IMR-90 (cell line): ENCODE results near the gene SPANXD. TPM values are rescaled to one million over a fixed set of nuclear protein-coding genes. Genes with fewer than 3 reads are reported as not detected.

Source experiments
- ATAC-seq: fragments of 200-7000 bp; cut with Tn5 transposase; 2 replicates; pipeline ENCODE4 v1.9.1; 2020; ENCODE audit warnings: low read depth, mild to moderate bottlenecking, moderate library complexity
- BruUV-seq: library from RNA; stranded (reverse); fragments of 400-500 nt; replicated peaks from 2 replicates; lab custom pipeline; 2021; lab: Mats Ljungman, UMichigan
- CTCF ChIA-PET: fragments of 300-600 bp; formaldehyde crosslinking; extraction: SDS; loops from one replicate; lab custom pipeline; 2021; ENCODE audit warnings: antibody characterized with exemption; lab: Yijun Ruan, JAX
- POLR2A ChIA-PET: fragments of 300-600 bp; sonication (Branson Sonifier 250); formaldehyde crosslinking; loops from one replicate; lab custom pipeline; 2022; ENCODE audit warnings: antibody characterized with exemption; ENCODE audit not compliant: unreplicated experiment; lab: Charles Lee
- DNase-seq: peaks from one replicate; pipeline ENCODE4 v3.0.0; 2013
- H2AFZ ChIP-seq: replicated peaks from 2 replicates; pipeline ENCODE3; 2013; ENCODE audit warnings: low read length, mild to moderate bottlenecking; ENCODE audit not compliant: poor library complexity
- H2AK5ac ChIP-seq: 2 replicates; pipeline ENCODE4 v1.6.1; 2013; ENCODE audit warnings: low read depth, low read length, inconsistent platforms
- H2AK9ac ChIP-seq: replicated peaks from 2 replicates; pipeline ENCODE3; 2013; ENCODE audit warnings: mild to moderate bottlenecking, low read depth, low read length, moderate library complexity; ENCODE audit not compliant: poor library complexity
- H2BK120ac ChIP-seq: 2 replicates; pipeline ENCODE4 v1.6.1; 2013; ENCODE audit warnings: low read depth, low read length, inconsistent platforms
- H2BK15ac ChIP-seq: 3 replicates; pipeline ENCODE4 v1.6.1; 2013; ENCODE audit warnings: low read depth, low read length, inconsistent platforms
- H2BK20ac ChIP-seq: 2 replicates; pipeline ENCODE4 v1.6.1; 2013; ENCODE audit warnings: low read depth, mild to moderate bottlenecking, inconsistent platforms, low read length, moderate library complexity
- H2BK5ac ChIP-seq: 2 replicates; pipeline ENCODE4 v1.6.1; 2013; ENCODE audit warnings: mild to moderate bottlenecking, low read depth, low read length, inconsistent platforms; ENCODE audit not compliant: poor library complexity, severe bottlenecking
- H3K14ac ChIP-seq: replicated peaks from 2 replicates; pipeline ENCODE4 v1.6.1; 2013; ENCODE audit warnings: low read depth, low read length, inconsistent platforms
- H3K18ac ChIP-seq: 2 replicates; pipeline ENCODE4 v1.6.1; 2013; ENCODE audit warnings: low read depth, low read length, control low read depth
- H3K23ac ChIP-seq: 2 replicates; pipeline ENCODE4 v1.6.1; 2013; ENCODE audit warnings: low read depth, low read length, inconsistent platforms
- H3K27ac ChIP-seq: 2 replicates; pipeline ENCODE4 v1.5.1; 2013; ENCODE audit warnings: mild to moderate bottlenecking, control low read depth, low read length; ENCODE audit not compliant: insufficient read depth
- H3K27me3 ChIP-seq: 2 replicates; pipeline ENCODE4 v1.6.1; 2013; ENCODE audit warnings: low read length; ENCODE audit not compliant: control insufficient read depth, insufficient read depth
- H3K36me3 ChIP-seq: 2 replicates; pipeline ENCODE4 v1.6.1; 2013; ENCODE audit warnings: low read length, mixed read lengths; ENCODE audit not compliant: control insufficient read depth, insufficient read depth
- H3K4ac ChIP-seq: 2 replicates; pipeline ENCODE4 v1.6.1; 2013; ENCODE audit warnings: low read depth, low read length, inconsistent platforms
- H3K4me1 ChIP-seq: 2 replicates; pipeline ENCODE4 v1.6.1; 2013; ENCODE audit warnings: low read length, mixed read lengths; ENCODE audit not compliant: control insufficient read depth, insufficient read depth
- H3K4me2 ChIP-seq: 2 replicates; pipeline ENCODE4 v1.6.1; 2013; ENCODE audit warnings: low read depth, mild to moderate bottlenecking, control low read depth, low read length, moderate library complexity
- H3K4me3 ChIP-seq: 2 replicates; pipeline ENCODE4 v1.5.1; 2013; ENCODE audit warnings: low read depth, mild to moderate bottlenecking, control low read depth, low read length, moderate library complexity; ENCODE audit not compliant: insufficient read depth
- H3K56ac ChIP-seq: 2 replicates; pipeline ENCODE4 v1.6.1; 2013; ENCODE audit warnings: low read length, inconsistent platforms; ENCODE audit not compliant: insufficient read depth; ENCODE audit errors: extremely low read depth
- H3K79me1 ChIP-seq, 2 experiments: 2 replicates each; pipeline ENCODE4 v1.6.1; 2013; ENCODE audit warnings: low read length in 2 of 2, inconsistent platforms in 1 of 2, low read depth in 1 of 2
- H3K9ac ChIP-seq: 2 replicates; pipeline ENCODE4 v1.6.1; 2013; ENCODE audit warnings: low read depth, low read length, control low read depth
- H3K9me1 ChIP-seq: 2 replicates; pipeline ENCODE4 v1.6.1; 2013; ENCODE audit warnings: low read length, inconsistent platforms; ENCODE audit not compliant: insufficient read depth
- H3K9me3 ChIP-seq: 2 replicates; pipeline ENCODE4 v1.6.1; 2013; ENCODE audit warnings: low read length; ENCODE audit not compliant: control insufficient read depth, insufficient read depth
- H4K20me1 ChIP-seq: 2 replicates; pipeline ENCODE4 v1.6.1; 2013; ENCODE audit warnings: low read length, inconsistent platforms; ENCODE audit not compliant: insufficient read depth
- H4K5ac ChIP-seq: 2 replicates; pipeline ENCODE4 v1.6.1; 2013; ENCODE audit warnings: mild to moderate bottlenecking, low read depth, low read length, control low read depth
- H4K8ac ChIP-seq, 2 experiments: 2 replicates each; pipeline ENCODE4 v1.6.1; 2013; ENCODE audit warnings: low read depth in 2 of 2, low read length in 2 of 2, control low read depth in 1 of 2, inconsistent platforms in 1 of 2
- H4K91ac ChIP-seq: 2 replicates; pipeline ENCODE4 v1.6.1; 2013; ENCODE audit warnings: low read depth, low read length, inconsistent platforms; ENCODE audit not compliant: insufficient read depth
- BHLHE40 ChIP-seq: fragments of 150-350 bp; IDR thresholded peaks from 2 replicates; pipeline ENCODE4 v1.6.1; 2016; ENCODE audit warnings: mild to moderate bottlenecking, low read depth, low read length
- CEBPB ChIP-seq: IDR thresholded peaks from 2 replicates; pipeline ENCODE4 v1.6.1; 2012; ENCODE audit warnings: low read depth, low read length, improper control_type of control experiment
- CHD1 ChIP-seq: IDR thresholded peaks from 2 replicates; pipeline ENCODE4 v1.6.1; 2012; ENCODE audit warnings: low read depth, low read length, improper control_type of control experiment
- FOS ChIP-seq: fragments of 150-350 bp; IDR thresholded peaks from 2 replicates; pipeline ENCODE4 v1.6.1; 2016; ENCODE audit warnings: low read depth, low read length
- MAFK ChIP-seq: IDR thresholded peaks from 2 replicates; pipeline ENCODE4 v1.6.1; 2012; ENCODE audit warnings: low read depth, low read length, improper control_type of control experiment
- MAZ ChIP-seq: IDR thresholded peaks from 2 replicates; pipeline ENCODE4 v1.6.1; 2012; ENCODE audit warnings: low read depth, mild to moderate bottlenecking, low read length, improper control_type of control experiment, moderate library complexity, borderline replicate concordance
- MXI1 ChIP-seq: IDR thresholded peaks from 2 replicates; pipeline ENCODE4 v1.6.1; 2012; ENCODE audit warnings: low read depth, mild to moderate bottlenecking, low read length, moderate library complexity, borderline replicate concordance
- NFE2L2 ChIP-seq: fragments of 150-350 bp; IDR thresholded peaks from 2 replicates; pipeline ENCODE4 v1.6.1; 2016; ENCODE audit warnings: low read depth, mild to moderate bottlenecking, low read length
- POLR2A ChIP-seq: IDR thresholded peaks from 2 replicates; pipeline ENCODE4 v1.6.1; 2012; ENCODE audit warnings: mild to moderate bottlenecking, low read depth, low read length
- RAD21 ChIP-seq: IDR thresholded peaks from 2 replicates; pipeline ENCODE4 v1.6.1; 2012; ENCODE audit warnings: low read length, improper control_type of control experiment
- RCOR1 ChIP-seq: IDR thresholded peaks from 2 replicates; pipeline ENCODE4 v1.6.1; 2012; ENCODE audit warnings: mild to moderate bottlenecking, low read length, improper control_type of control experiment; ENCODE audit not compliant: insufficient replicate concordance
- RFX5 ChIP-seq: IDR thresholded peaks from 2 replicates; pipeline ENCODE4 v1.8.0; 2012; ENCODE audit warnings: low read depth, mild to moderate bottlenecking, low read length, moderate library complexity
- SMC3 ChIP-seq: fragments of 150-350 bp; IDR thresholded peaks from 2 replicates; pipeline ENCODE4 v1.6.1; 2016; ENCODE audit warnings: low read depth, mild to moderate bottlenecking, antibody characterized with exemption, low read length, moderate library complexity
- WGBS, 2 experiments: methylation state at CpG; one replicate each; pipeline versions ENCODE4 v1.1.5 to v1.1.7; 2013; ENCODE audit warnings: missing lambda C conversion rate in 2 of 2; ENCODE audit not compliant: insufficient read length in 1 of 2; ENCODE audit errors: extremely low coverage in 2 of 2; 5-methylcytosine and 5-hydroxymethylcytosine counted together
- dilution Hi-C: fragments of 300-500 bp; cut with HindIII; formaldehyde crosslinking; loops from one replicate; pipeline ENCODE4 v1.14.3; 2018; ENCODE audit warnings: low sequenced_read_pairs; ENCODE audit not compliant: unreplicated experiment
- in situ Hi-C: fragments of 300-500 bp; cut with MboI; formaldehyde crosslinking; loops from 3 replicates; pipeline ENCODE4 v1.14.3; 2019; ENCODE audit warnings: low sequenced_read_pairs, inconsistent platforms, mixed read lengths
- intact Hi-C: fragments of 100-400 bp; cut with micrococcal nuclease; formaldehyde crosslinking; loops from 2 replicates; pipeline ENCODE4 v1.10.0; 2022
- polyA plus RNA-seq, 3 experiments: library from polyadenylated mRNA; depleted of rRNA; stranded (reverse); fragments of >200 nt; gene quantifications; 2 replicates each; pipeline ENCODE4 v1.2.3, GENCODE V29; 2012; ENCODE audit warnings: low replicate concordance in 1 of 3
- total RNA-seq: library from RNA; depleted of rRNA; stranded (reverse); fragments of >200 nt; gene quantifications from 2 replicates; pipeline ENCODE4 v1.2.3, GENCODE V29; 2012
- TF ChIP-seq, protein P1 (sequence below): fragments of 150-350 bp; IDR thresholded peaks from 2 replicates; pipeline ENCODE4 v1.6.1; 2017; ENCODE audit warnings: mild to moderate bottlenecking, antibody characterized with exemption, low read length, low read depth
- TF ChIP-seq, protein P2 (sequence below): fragments of 150-350 bp; IDR thresholded peaks from 2 replicates; pipeline ENCODE4 v1.6.1; 2016; ENCODE audit warnings: low read depth, mild to moderate bottlenecking, low read length, moderate library complexity, borderline replicate concordance
- TF ChIP-seq, protein P3 (sequence below): conservative IDR thresholded peaks from 2 replicates; pipeline ENCODE4 v1.5.1; 2012; ENCODE audit warnings: mild to moderate bottlenecking, low read depth, low read length, improper control_type of control experiment

SPANXD gene
- total and polyA plus RNA-seq, 2 of the 4 experiments (the other 2 are of a cell fraction), result not detected

DNA sequence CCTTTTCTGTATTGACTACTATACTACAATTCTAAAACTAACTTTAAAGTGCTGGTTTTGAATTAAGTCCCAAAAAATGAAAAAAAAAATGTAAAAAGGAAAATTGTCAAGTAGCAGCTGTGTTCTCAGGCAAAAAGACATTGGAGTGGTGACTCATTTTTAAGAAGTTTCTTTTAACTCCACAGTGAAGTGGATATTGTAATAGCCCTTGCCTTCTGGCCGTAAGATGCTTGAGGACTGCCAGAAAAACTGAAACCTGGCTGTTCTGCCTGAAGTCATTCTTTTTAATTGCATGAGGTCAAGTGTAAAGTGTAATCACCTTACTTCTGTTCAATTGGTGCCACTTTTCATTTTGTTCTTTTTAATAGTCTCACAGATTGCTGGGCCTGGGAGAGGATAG is 28.9 kb downstream of the SPANXD start:
- H3K79me1 ChIP-seq, result no peaks in the 10 kb centered on the region
- no peak overlapping the region for H3K4me3 ChIP-seq
- in situ Hi-C loops, result no loop called here
- no peaks in the 10 kb centered on the region for H4K20me1 ChIP-seq
- H3K9me3 ChIP-seq, result no peaks in the 10 kb centered on the region; the same call in 1 of the 2 replicates
- no peak overlapping the region for H2BK15ac ChIP-seq
- no peak overlapping the region for H3K9ac ChIP-seq
- POLR2A ChIA-PET, result no interaction called here
- no peak overlapping the region for H3K4me2 ChIP-seq
- H2BK5ac ChIP-seq, result no peak overlapping the region
- no peaks in the 10 kb centered on the region for H3K9me1 ChIP-seq
- no peak overlapping the region for H2AK9ac ChIP-seq
- no peak overlapping the region for H3K4ac ChIP-seq
- no peak overlapping the region for H2BK20ac ChIP-seq
- intact Hi-C loops, result no loop called here
- H4K91ac ChIP-seq, result no peak overlapping the region
- no peak overlapping the region for H4K8ac ChIP-seq
- H3K27me3 ChIP-seq, result no peaks in the 10 kb centered on the region
- H3K4me1 ChIP-seq, result no peaks in the 10 kb centered on the region
- H3K23ac ChIP-seq, result no peak overlapping the region
- TF ChIP-seq CHD1, result no peak
- no peak for TF ChIP-seq RAD21
- no peak for TF ChIP-seq RCOR1
- TF ChIP-seq, protein P1, sequence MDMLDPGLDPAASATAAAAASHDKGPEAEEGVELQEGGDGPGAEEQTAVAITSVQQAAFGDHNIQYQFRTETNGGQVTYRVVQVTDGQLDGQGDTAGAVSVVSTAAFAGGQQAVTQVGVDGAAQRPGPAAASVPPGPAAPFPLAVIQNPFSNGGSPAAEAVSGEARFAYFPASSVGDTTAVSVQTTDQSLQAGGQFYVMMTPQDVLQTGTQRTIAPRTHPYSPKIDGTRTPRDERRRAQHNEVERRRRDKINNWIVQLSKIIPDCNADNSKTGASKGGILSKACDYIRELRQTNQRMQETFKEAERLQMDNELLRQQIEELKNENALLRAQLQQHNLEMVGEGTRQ, result no peak
- TF ChIP-seq POLR2A, result no peak
- TF ChIP-seq NFE2L2, result no peak
- no peak for TF ChIP-seq CEBPB
- no peak for TF ChIP-seq SMC3
- no peak for TF ChIP-seq FOS
- no peak for TF ChIP-seq MAFK
- TF ChIP-seq MAZ, result no peak
- no peak for TF ChIP-seq RFX5
- TF ChIP-seq BHLHE40, result no peak
- TF ChIP-seq, protein P2, sequence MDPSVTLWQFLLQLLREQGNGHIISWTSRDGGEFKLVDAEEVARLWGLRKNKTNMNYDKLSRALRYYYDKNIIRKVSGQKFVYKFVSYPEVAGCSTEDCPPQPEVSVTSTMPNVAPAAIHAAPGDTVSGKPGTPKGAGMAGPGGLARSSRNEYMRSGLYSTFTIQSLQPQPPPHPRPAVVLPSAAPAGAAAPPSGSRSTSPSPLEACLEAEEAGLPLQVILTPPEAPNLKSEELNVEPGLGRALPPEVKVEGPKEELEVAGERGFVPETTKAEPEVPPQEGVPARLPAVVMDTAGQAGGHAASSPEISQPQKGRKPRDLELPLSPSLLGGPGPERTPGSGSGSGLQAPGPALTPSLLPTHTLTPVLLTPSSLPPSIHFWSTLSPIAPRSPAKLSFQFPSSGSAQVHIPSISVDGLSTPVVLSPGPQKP, result no peak
- TF ChIP-seq, protein P3, sequence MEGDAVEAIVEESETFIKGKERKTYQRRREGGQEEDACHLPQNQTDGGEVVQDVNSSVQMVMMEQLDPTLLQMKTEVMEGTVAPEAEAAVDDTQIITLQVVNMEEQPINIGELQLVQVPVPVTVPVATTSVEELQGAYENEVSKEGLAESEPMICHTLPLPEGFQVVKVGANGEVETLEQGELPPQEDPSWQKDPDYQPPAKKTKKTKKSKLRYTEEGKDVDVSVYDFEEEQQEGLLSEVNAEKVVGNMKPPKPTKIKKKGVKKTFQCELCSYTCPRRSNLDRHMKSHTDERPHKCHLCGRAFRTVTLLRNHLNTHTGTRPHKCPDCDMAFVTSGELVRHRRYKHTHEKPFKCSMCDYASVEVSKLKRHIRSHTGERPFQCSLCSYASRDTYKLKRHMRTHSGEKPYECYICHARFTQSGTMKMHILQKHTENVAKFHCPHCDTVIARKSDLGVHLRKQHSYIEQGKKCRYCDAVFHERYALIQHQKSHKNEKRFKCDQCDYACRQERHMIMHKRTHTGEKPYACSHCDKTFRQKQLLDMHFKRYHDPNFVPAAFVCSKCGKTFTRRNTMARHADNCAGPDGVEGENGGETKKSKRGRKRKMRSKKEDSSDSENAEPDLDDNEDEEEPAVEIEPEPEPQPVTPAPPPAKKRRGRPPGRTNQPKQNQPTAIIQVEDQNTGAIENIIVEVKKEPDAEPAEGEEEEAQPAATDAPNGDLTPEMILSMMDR, result no peak
- TF ChIP-seq MXI1, result no peak
- no peak overlapping the region for H2AFZ ChIP-seq
- ATAC-seq (no peak), DNase-seq (no peak)
- H4K5ac ChIP-seq, result no peak overlapping the region
- no peak overlapping the region for H2AK5ac ChIP-seq
- CTCF ChIA-PET, result interaction anchor here (0.6 kb wide), 1 partner anchor 415 kb away, joined by 3 read pairs; no protein-coding TSS in a partner anchor
- no peak overlapping the region for H3K18ac ChIP-seq
- no peak overlapping the region for H2BK120ac ChIP-seq
- H3K14ac ChIP-seq, result no peak overlapping the region
- dilution Hi-C loops, result no loop called here
- no peak overlapping the region for H3K56ac ChIP-seq
- no CpG with 5 or more reads among the region's 1 CpG for WGBS, 2 experiments
- BruUV-seq, result no TSS peak
- no peaks in the 10 kb centered on the region for H3K36me3 ChIP-seq
- no peak overlapping the region for H3K27ac ChIP-seq
